Activated T-helper 1 cell treated with anti-CD3 and anti-CD28 coated beads, Interleukin-12 subunit alpha, Interleukin-12 subunit beta, Interleukin-2, Interleukin-4 antibody, amounts not matched to agents 30 ng/mL and 10 ng/mL and 1 ng/mL, durations not matched to agents 14 hours and 24 hours and 36 hours (primary cell): ENCODE measurements around the gene ACO1. TPM values are rescaled to one million over a fixed set of nuclear protein-coding genes. Genes with fewer than 3 reads are reported as not detected.

Experiments used
- DNase-seq: peaks from one replicate; pipeline ENCODE4 v3.0.0; 2021; ENCODE audit warnings: low spot score
- H3K27ac Mint-ChIP-seq: one replicate; pipeline ENCODE4 v1.8.0; 2021; ENCODE audit warnings: mild to moderate bottlenecking, mixed read lengths
- H3K27me3 Mint-ChIP-seq: one replicate; pipeline ENCODE4 v1.8.0; 2022; ENCODE audit warnings: mild to moderate bottlenecking, moderate library complexity, mixed read lengths; ENCODE audit not compliant: insufficient read depth
- H3K36me3 Mint-ChIP-seq: one replicate; pipeline ENCODE4 v1.8.0; 2021; ENCODE audit warnings: low read depth, mixed read lengths
- H3K4me1 Mint-ChIP-seq: one replicate; pipeline ENCODE4 v1.8.0; 2021; ENCODE audit warnings: low read depth, mixed read lengths
- H3K4me3 Mint-ChIP-seq: one replicate; pipeline ENCODE4 v1.8.0; 2021; ENCODE audit warnings: mild to moderate bottlenecking, moderate library complexity, mixed read lengths
- H3K9me3 Mint-ChIP-seq: one replicate; pipeline ENCODE4 v1.8.0; 2021; ENCODE audit warnings: mixed read lengths
- intact Hi-C: fragments of 100-400 bp; cut with micrococcal nuclease; formaldehyde crosslinking; loops from one replicate; pipeline ENCODE4 v1.15.1; 2024
- total RNA-seq: library from RNA; stranded (reverse); gene quantifications from 2 replicates; pipeline ENCODE4 v1.2.3, GENCODE V29; 2022

ACO1 gene
- total RNA-seq, 1 donor from 2014 or later = 6.9 TPM

GRCh38 chr9:32359452-32359851 lies 25.0 kb upstream of the ACO1 start:
- Mint-ChIP-seq H3K9me3 (no peaks in the 10 kb centered on the region), H3K36me3 (no peaks in the 10 kb centered on the region), H3K27ac (no peak overlapping the region), H3K4me3 (no peak overlapping the region), H3K27me3 (peaks cover 4% of the 10 kb centered on the region), H3K4me1 (no peaks in the 10 kb centered on the region)
- DNase-seq = no peak
- intact Hi-C loops = no loop called here

GRCh38 chr9:32360983-32361673 lies 23.3 kb upstream of the ACO1 start:
- no peaks in the 10 kb centered on the region for H3K9me3 Mint-ChIP-seq
- no peak for DNase-seq
- no peak overlapping the region for H3K4me3 Mint-ChIP-seq
- H3K4me1 Mint-ChIP-seq = no peaks in the 10 kb centered on the region
- no peaks in the 10 kb centered on the region for H3K36me3 Mint-ChIP-seq
- no peak overlapping the region for H3K27ac Mint-ChIP-seq
- intact Hi-C loops = no loop called here
- H3K27me3 Mint-ChIP-seq = peaks cover 4% of the 10 kb centered on the region

GRCh38 chr9:32371279-32371678 lies 13.2 kb upstream of the ACO1 start:
- Mint-ChIP-seq H3K4me1 (no peaks in the 10 kb centered on the region), H3K9me3 (peaks cover 7% of the 10 kb centered on the region), H3K36me3 (no peaks in the 10 kb centered on the region), H3K4me3 (no peak overlapping the region), H3K27ac (no peak overlapping the region), H3K27me3 (peaks cover 5% of the 10 kb centered on the region)
- intact Hi-C loops = no loop called here
- no peak for DNase-seq

GRCh38 chr9:32371679-32372078 lies 12.8 kb upstream of the ACO1 start:
- Mint-ChIP-seq H3K9me3 (peaks cover 7% of the 10 kb centered on the region), H3K4me1 (no peaks in the 10 kb centered on the region), H3K4me3 (no peak overlapping the region), H3K27ac (no peak overlapping the region), H3K36me3 (no peaks in the 10 kb centered on the region), H3K27me3 (peaks cover 5% of the 10 kb centered on the region)
- intact Hi-C loops = no loop called here
- DNase-seq = no peak

GRCh38 chr9:32376285-32376684 lies 8.2 kb upstream of the ACO1 start:
- H3K36me3 Mint-ChIP-seq = no peaks in the 10 kb centered on the region
- H3K27ac Mint-ChIP-seq = no peak overlapping the region
- H3K4me3 Mint-ChIP-seq = no peak overlapping the region
- H3K9me3 Mint-ChIP-seq = no peaks in the 10 kb centered on the region
- H3K4me1 Mint-ChIP-seq = no peaks in the 10 kb centered on the region
- intact Hi-C loops = no loop called here
- no peak for DNase-seq
- peaks cover 11% of the 10 kb centered on the region for H3K27me3 Mint-ChIP-seq

GRCh38 chr9:32378496-32378895 lies 5.9 kb upstream of the ACO1 start:
- peak; percentile 45 for DNase-seq
- peaks cover 23% of the 10 kb centered on the region for H3K27me3 Mint-ChIP-seq
- peak overlapping the region; percentile 16 for H3K4me3 Mint-ChIP-seq
- H3K27ac Mint-ChIP-seq = peak overlapping the region; percentile 1
- H3K36me3 Mint-ChIP-seq = no peaks in the 10 kb centered on the region
- H3K4me1 Mint-ChIP-seq = peaks cover 2% of the 10 kb centered on the region
- intact Hi-C loops = no loop called here
- no peaks in the 10 kb centered on the region for H3K9me3 Mint-ChIP-seq

GRCh38 chr9:32378993-32379729 lies 5.3 kb upstream of the ACO1 start:
- Mint-ChIP-seq H3K36me3 (no peaks in the 10 kb centered on the region), H3K9me3 (no peaks in the 10 kb centered on the region), H3K4me3 (peak overlapping the region; percentile 16), H3K27me3 (peaks cover 21% of the 10 kb centered on the region), H3K27ac (no peak overlapping the region), H3K4me1 (peaks cover 7% of the 10 kb centered on the region)
- peak; percentile 42 for DNase-seq
- intact Hi-C loops = loop anchor here (1.0 kb wide), 6 partner anchors 53 to 589 kb away; no protein-coding TSS in a partner anchor

- Mint-ChIP-seq H3K36me3 (no peaks in the 10 kb centered on the region), H3K27ac (no peak overlapping the region), H3K4me3 (no peak overlapping the region), H3K27me3 (peaks cover 21% of the 10 kb centered on the region), H3K4me1 (peaks cover 7% of the 10 kb centered on the region), H3K9me3 (no peaks in the 10 kb centered on the region)
- intact Hi-C loops = no loop called here
- DNase-seq = no peak
Measured at GRCh38 chr9:32380944-32381343, 3.5 kb upstream of the ACO1 start.

- peaks cover 15% of the 10 kb centered on the region for H3K4me1 Mint-ChIP-seq
- peaks cover 2% of the 10 kb centered on the region for H3K36me3 Mint-ChIP-seq
- H3K27me3 Mint-ChIP-seq = peaks cover 21% of the 10 kb centered on the region
- no peak overlapping the region for H3K4me3 Mint-ChIP-seq
- no peak overlapping the region for H3K27ac Mint-ChIP-seq
- intact Hi-C loops = no loop called here
- no peak for DNase-seq
- H3K9me3 Mint-ChIP-seq = no peaks in the 10 kb centered on the region
Measured at GRCh38 chr9:32382565-32383320, 1.7 kb upstream of the ACO1 start.

GRCh38 chr9:32384002-32384363 lies 460 bp upstream of the ACO1 start:
- peaks cover 21% of the 10 kb centered on the region for H3K27me3 Mint-ChIP-seq
- intact Hi-C loops = loop anchor here (1.0 kb wide), 2 partner anchors 167 to 189 kb away; partner anchors contain the start of gene NDUFB6
- peaks cover 2% of the 10 kb centered on the region for H3K36me3 Mint-ChIP-seq
- no peak for DNase-seq
- peak overlapping the region; percentile 38 for H3K27ac Mint-ChIP-seq
- no peaks in the 10 kb centered on the region for H3K9me3 Mint-ChIP-seq
- peak overlapping the region; percentile 77 for H3K4me3 Mint-ChIP-seq
- H3K4me1 Mint-ChIP-seq = peaks cover 15% of the 10 kb centered on the region

- H3K36me3 Mint-ChIP-seq = peaks cover 2% of the 10 kb centered on the region
- H3K4me1 Mint-ChIP-seq = peaks cover 15% of the 10 kb centered on the region
- peak overlapping the region; percentile 81 for H3K4me3 Mint-ChIP-seq
- H3K27ac Mint-ChIP-seq = no peak overlapping the region
- peaks cover 21% of the 10 kb centered on the region for H3K27me3 Mint-ChIP-seq
- no peaks in the 10 kb centered on the region for H3K9me3 Mint-ChIP-seq
- DNase-seq = no peak
- intact Hi-C loops = no loop called here
Measured at GRCh38 chr9:32385152-32385884, 875 bp downstream of the ACO1 start.

GRCh38 chr9:32385885-32386283 lies 1.4 kb downstream of the ACO1 start:
- intact Hi-C loops = no loop called here
- DNase-seq = no peak
- Mint-ChIP-seq H3K4me3 (peak overlapping the region; percentile 47), H3K27me3 (peaks cover 18% of the 10 kb centered on the region), H3K4me1 (peaks cover 15% of the 10 kb centered on the region), H3K27ac (no peak overlapping the region), H3K9me3 (no peaks in the 10 kb centered on the region), H3K36me3 (peaks cover 2% of the 10 kb centered on the region)
